Measurements from ENCODE around the gene C1QTNF8. TPM values are rescaled to one million over a fixed set of nuclear protein-coding genes. Genes with fewer than 3 reads are reported as not detected.

The C1QTNF8 gene
- total RNA-seq, 3 donors from 2014 or later (not counting 1 experiment from before 2014, with no cell fraction given): not detected

GRCh38 chr16:1140582-1141162 is 44.6 kb upstream of the C1QTNF8 start:
- Histone ChIP-seq H3K9me3 (ENCODE audit: control insufficient read depth, insufficient read depth, low read length) (no peaks in the 10 kb centered on the region), H3K4me3 (ENCODE audit: low read length) (no peak overlapping the region), H3K27me3 (ENCODE audit: control insufficient read depth, insufficient read depth, low read length) (no peaks in the 10 kb centered on the region), H3K4me1 (ENCODE audit: control insufficient read depth, insufficient read depth, low read length) (no peaks in the 10 kb centered on the region), H3K27ac (ENCODE audit: low read length) (no peak overlapping the region), H3K36me3 (ENCODE audit: control insufficient read depth, insufficient read depth, low read length) (no peaks in the 10 kb centered on the region)
- TF ChIP-seq CTCF (IDR thresholded peaks at IDR 0.05): no peak
- Mint-ChIP-seq H3K4me1 (no peaks in the 10 kb centered on the region), H3K4me3 (no peak overlapping the region), H3K27ac (no peak overlapping the region), H3K9me3 (no peaks in the 10 kb centered on the region), H3K27me3 (ENCODE audit: low read depth in 2 of 2) (no peaks in the 10 kb centered on the region), H3K36me3 (no peaks in the 10 kb centered on the region)
- no peak for DNase-seq
- ATAC-seq: no peak
- 81% methylated on average over 23 of the region's 23 CpGs for WGBS (ENCODE audit: insufficient coverage)
- intact Hi-C loops (cut with micrococcal nuclease): no loop called here

- no peak overlapping the region for H3K27ac ChIP-seq (ENCODE audit: low read length)
- no peaks in the 10 kb centered on the region for H3K4me1 Mint-ChIP-seq
- no peaks in the 10 kb centered on the region for H3K9me3 ChIP-seq (ENCODE audit: control insufficient read depth, insufficient read depth, low read length)
- no peaks in the 10 kb centered on the region for H3K27me3 ChIP-seq (ENCODE audit: control insufficient read depth, insufficient read depth, low read length)
- no peaks in the 10 kb centered on the region for H3K27me3 Mint-ChIP-seq (ENCODE audit: low read depth in 2 of 2)
- WGBS (ENCODE audit: insufficient coverage): 90% methylated on average over 24 of the region's 24 CpGs
- TF ChIP-seq CTCF (IDR thresholded peaks at IDR 0.05): no peak
- no peak overlapping the region for H3K4me3 ChIP-seq (ENCODE audit: low read length)
- DNase-seq (no peak), ATAC-seq (no peak)
- no peak overlapping the region for H3K4me3 Mint-ChIP-seq
- no peak overlapping the region for H3K27ac Mint-ChIP-seq
- H3K4me1 ChIP-seq (ENCODE audit: control insufficient read depth, insufficient read depth, low read length): no peaks in the 10 kb centered on the region
- no peaks in the 10 kb centered on the region for H3K9me3 Mint-ChIP-seq
- H3K36me3 ChIP-seq (ENCODE audit: control insufficient read depth, insufficient read depth, low read length): no peaks in the 10 kb centered on the region
- intact Hi-C loops (cut with micrococcal nuclease): no loop called here
- H3K36me3 Mint-ChIP-seq: no peaks in the 10 kb centered on the region
These were observed 41.6 kb upstream of the C1QTNF8 start for GRCh38 chr16:1137604-1138003.

GRCh38 chr16:1135459-1135825 is 39.4 kb upstream of the C1QTNF8 start:
- H3K4me1 ChIP-seq (ENCODE audit: control insufficient read depth, insufficient read depth, low read length): no peaks in the 10 kb centered on the region
- H3K36me3 Mint-ChIP-seq: no peaks in the 10 kb centered on the region
- TF ChIP-seq CTCF (IDR thresholded peaks at IDR 0.05): no peak
- no peak overlapping the region for H3K4me3 Mint-ChIP-seq
- 71% methylated on average over 1 of the region's 3 CpGs for WGBS (ENCODE audit: insufficient coverage)
- no peaks in the 10 kb centered on the region for H3K9me3 Mint-ChIP-seq
- no peaks in the 10 kb centered on the region for H3K27me3 ChIP-seq (ENCODE audit: control insufficient read depth, insufficient read depth, low read length)
- H3K4me3 ChIP-seq (ENCODE audit: low read length): no peak overlapping the region
- H3K9me3 ChIP-seq (ENCODE audit: control insufficient read depth, insufficient read depth, low read length): no peaks in the 10 kb centered on the region
- no peak overlapping the region for H3K27ac ChIP-seq (ENCODE audit: low read length)
- ATAC-seq: no peak
- H3K27me3 Mint-ChIP-seq (ENCODE audit: low read depth in 2 of 2): no peaks in the 10 kb centered on the region
- intact Hi-C loops (cut with micrococcal nuclease): no loop called here
- no peak overlapping the region for H3K27ac Mint-ChIP-seq
- H3K4me1 Mint-ChIP-seq: no peaks in the 10 kb centered on the region
- H3K36me3 ChIP-seq (ENCODE audit: control insufficient read depth, insufficient read depth, low read length): no peaks in the 10 kb centered on the region
- no peak for DNase-seq

- no peaks in the 10 kb centered on the region for H3K4me1 Mint-ChIP-seq
- no peak overlapping the region for H3K27ac ChIP-seq (ENCODE audit: low read length)
- H3K4me3 Mint-ChIP-seq: no peak overlapping the region
- no peak overlapping the region for H3K27ac Mint-ChIP-seq
- DNase-seq: no peak
- no peaks in the 10 kb centered on the region for H3K27me3 Mint-ChIP-seq (ENCODE audit: low read depth in 2 of 2)
- intact Hi-C loops (cut with micrococcal nuclease): no loop called here
- H3K9me3 ChIP-seq (ENCODE audit: control insufficient read depth, insufficient read depth, low read length): no peaks in the 10 kb centered on the region
- H3K27me3 ChIP-seq (ENCODE audit: control insufficient read depth, insufficient read depth, low read length): no peaks in the 10 kb centered on the region
- no peaks in the 10 kb centered on the region for H3K36me3 ChIP-seq (ENCODE audit: control insufficient read depth, insufficient read depth, low read length)
- no peaks in the 10 kb centered on the region for H3K36me3 Mint-ChIP-seq
- no peak for TF ChIP-seq CTCF (IDR thresholded peaks at IDR 0.05)
- no peaks in the 10 kb centered on the region for H3K4me1 ChIP-seq (ENCODE audit: control insufficient read depth, insufficient read depth, low read length)
- ATAC-seq: no peak
- no peaks in the 10 kb centered on the region for H3K9me3 Mint-ChIP-seq
- H3K4me3 ChIP-seq (ENCODE audit: low read length): no peak overlapping the region
- 79% methylated on average over 29 of the region's 30 CpGs for WGBS (ENCODE audit: insufficient coverage)
These were observed 38.9 kb upstream of the C1QTNF8 start for GRCh38 chr16:1134776-1135458.

Data from natural killer cell (primary cell).